ENCODE measurements around the gene TENM4.

Gene TENM4

DNA sequence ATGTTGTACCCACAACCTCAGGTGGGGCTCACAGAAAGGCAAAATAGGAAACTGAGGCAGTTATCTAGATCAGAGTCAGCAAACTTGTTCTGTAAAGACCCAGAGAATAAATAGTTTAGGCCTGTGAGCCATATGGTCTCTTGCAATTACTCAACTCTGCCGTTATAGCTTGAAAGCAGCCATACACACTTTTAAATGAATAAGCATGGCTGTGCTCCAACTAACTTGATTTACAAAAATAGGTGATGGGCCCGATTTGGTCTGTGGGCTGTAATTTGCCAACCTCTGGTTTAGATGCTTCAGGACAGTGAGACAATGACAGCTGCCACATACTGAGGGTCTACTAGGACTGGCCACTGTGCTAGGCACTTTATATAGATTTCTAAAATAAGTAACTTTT is 667.3 kb downstream of the TENM4 start:
- POLR2A ChIA-PET: no interaction called here
- CTCF ChIA-PET: interaction anchor here (0.9 to 1.8 kb wide), 3 partner anchors 13 to 57 kb away, joined by 3 to 4 read pairs (median 3); no protein-coding TSS in a partner anchor
- no peak for DNase-seq (ENCODE audit: extremely low spot score)
- TF ChIP-seq, protein P1, sequence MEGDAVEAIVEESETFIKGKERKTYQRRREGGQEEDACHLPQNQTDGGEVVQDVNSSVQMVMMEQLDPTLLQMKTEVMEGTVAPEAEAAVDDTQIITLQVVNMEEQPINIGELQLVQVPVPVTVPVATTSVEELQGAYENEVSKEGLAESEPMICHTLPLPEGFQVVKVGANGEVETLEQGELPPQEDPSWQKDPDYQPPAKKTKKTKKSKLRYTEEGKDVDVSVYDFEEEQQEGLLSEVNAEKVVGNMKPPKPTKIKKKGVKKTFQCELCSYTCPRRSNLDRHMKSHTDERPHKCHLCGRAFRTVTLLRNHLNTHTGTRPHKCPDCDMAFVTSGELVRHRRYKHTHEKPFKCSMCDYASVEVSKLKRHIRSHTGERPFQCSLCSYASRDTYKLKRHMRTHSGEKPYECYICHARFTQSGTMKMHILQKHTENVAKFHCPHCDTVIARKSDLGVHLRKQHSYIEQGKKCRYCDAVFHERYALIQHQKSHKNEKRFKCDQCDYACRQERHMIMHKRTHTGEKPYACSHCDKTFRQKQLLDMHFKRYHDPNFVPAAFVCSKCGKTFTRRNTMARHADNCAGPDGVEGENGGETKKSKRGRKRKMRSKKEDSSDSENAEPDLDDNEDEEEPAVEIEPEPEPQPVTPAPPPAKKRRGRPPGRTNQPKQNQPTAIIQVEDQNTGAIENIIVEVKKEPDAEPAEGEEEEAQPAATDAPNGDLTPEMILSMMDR (IDR thresholded peaks at IDR 0.05; ENCODE audit: control extremely low read depth, extremely low read depth, low read depth, missing control alignments): no peak

DNA sequence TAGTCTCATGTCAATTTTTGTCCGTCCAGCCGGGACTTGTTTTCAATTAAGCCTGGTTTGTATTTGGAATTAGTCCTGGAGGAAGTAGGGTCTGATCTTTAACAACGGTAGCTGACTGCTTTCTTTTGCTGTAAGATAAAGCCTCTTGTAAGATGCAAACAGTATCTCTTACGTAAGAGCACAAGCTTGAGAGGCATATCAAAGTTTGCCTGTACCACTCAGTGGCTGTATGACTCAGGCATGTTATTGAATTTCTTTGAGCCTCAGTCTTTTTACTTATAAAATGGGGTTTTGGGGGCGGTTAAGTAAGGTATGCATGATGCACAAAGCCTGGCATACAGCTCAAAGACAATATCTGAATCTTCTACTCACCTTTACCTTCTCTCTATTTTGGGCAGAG is 667.8 kb downstream of the TENM4 start:
- no peak for DNase-seq (ENCODE audit: extremely low spot score)
- POLR2A ChIA-PET: no interaction called here
- TF ChIP-seq, protein P1 (IDR thresholded peaks at IDR 0.05; ENCODE audit: control extremely low read depth, extremely low read depth, low read depth, missing control alignments): no peak
- CTCF ChIA-PET: interaction anchor here (0.9 to 1.8 kb wide), 3 partner anchors 13 to 57 kb away, joined by 3 to 4 read pairs (median 3); no protein-coding TSS in a partner anchor

DNA sequence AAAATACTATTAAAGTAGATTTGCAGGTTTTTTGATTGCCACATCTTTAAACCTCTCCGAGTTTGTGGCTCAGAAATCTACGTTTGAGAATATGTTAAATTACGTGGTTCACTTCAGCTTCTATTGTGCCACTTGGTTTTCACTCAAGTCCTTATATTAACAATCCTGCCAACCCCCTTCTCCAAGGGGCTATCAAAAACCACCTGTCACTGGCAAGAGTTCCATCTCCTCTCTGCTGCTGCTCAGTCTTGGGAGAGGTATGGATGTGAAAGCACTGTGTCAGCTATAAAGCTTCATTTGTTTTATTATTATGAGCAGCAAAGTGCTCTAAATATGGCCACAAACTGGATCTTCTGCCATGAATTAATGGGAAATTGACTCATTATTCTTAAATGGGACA is 668.6 kb downstream of the TENM4 start:
- ChIA-PET CTCF (interaction anchor here (1.8 kb wide), 1 partner anchor 14 kb away, joined by 4 read pairs; no protein-coding TSS in a partner anchor), POLR2A (no interaction called here)
- DNase-seq (ENCODE audit: extremely low spot score): no peak
- TF ChIP-seq, protein P1 (IDR thresholded peaks at IDR 0.05; ENCODE audit: control extremely low read depth, extremely low read depth, low read depth, missing control alignments): no peak

DNA sequence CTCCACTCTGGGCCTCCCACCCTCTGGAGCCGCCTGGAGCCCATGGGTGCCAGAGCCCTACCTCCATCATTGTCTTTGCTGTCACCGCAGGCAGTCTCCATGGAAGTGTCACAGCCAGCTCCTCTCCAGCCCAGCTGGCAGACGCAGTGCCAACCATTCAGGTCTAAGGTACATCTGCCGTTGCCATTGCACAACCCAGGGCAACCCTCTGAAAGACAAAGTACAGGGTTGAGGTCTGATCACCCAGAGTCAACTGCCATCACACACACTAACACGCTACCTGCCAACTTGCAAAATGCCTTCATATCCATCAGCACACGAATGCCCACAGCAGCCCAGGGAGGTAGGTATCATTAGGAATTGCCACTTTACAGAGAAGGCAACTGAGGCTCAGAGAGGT is 669.9 kb downstream of the TENM4 start:
- DNase-seq (ENCODE audit: extremely low spot score): no peak
- TF ChIP-seq, protein P1 (IDR thresholded peaks at IDR 0.05; ENCODE audit: control extremely low read depth, extremely low read depth, low read depth, missing control alignments): no peak
- ChIA-PET CTCF (no interaction called here), POLR2A (no interaction called here)

DNA sequence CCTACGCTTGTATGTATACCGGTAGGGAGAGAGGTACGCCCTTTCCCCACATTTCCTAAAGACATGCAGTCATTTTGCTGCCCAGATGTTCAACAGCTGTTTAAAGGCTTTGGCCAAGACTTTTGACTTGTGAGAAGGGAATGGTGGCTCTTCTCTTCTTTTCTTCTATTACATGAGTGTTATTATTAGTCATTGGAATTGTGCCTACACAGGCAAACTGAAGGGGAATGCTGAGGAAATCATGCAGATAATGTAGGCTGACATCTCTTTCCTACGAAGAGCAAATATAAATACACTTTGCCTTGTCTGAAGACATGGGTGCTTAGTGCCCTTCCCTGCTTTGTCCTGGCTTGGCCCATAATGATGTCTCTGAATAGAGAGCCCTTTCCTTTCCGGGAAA is 671.9 kb downstream of the TENM4 start:
- TF ChIP-seq, protein P1 (IDR thresholded peaks at IDR 0.05; ENCODE audit: control extremely low read depth, extremely low read depth, low read depth, missing control alignments): no peak
- ChIA-PET POLR2A (no interaction called here), CTCF (no interaction called here)
- DNase-seq (ENCODE audit: extremely low spot score): no peak

DNA sequence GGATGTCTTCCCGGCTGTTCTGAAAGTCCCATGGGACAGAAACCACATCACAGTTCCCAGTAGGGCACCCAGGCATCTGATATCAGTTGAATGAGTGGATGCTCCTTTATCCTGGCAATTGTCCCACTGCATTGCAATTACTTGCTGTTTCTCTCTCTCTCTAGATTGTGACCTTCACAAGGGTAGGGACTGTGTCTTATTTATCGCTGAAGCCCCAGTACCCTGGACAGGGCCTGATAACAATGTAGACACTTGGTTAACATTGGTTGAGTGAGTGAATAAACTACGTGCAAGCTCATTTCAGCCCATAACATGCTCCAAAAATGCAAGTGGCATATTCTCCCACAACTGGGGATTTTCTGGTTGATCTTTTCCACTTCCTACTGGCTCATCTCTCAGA is 672.5 kb downstream of the TENM4 start:
- no peak for DNase-seq (ENCODE audit: extremely low spot score)
- CTCF ChIA-PET: no interaction called here
- TF ChIP-seq, protein P1 (IDR thresholded peaks at IDR 0.05; ENCODE audit: control extremely low read depth, extremely low read depth, low read depth, missing control alignments): no peak
- POLR2A ChIA-PET: no interaction called here
